Choroid plexus epithelial cell (primary cell): ENCODE measurements around the gene TUBB4B.

Experiments used
- DNase-seq: peaks from one replicate; pipeline ENCODE4 v3.0.0-alpha.2; 2010; ENCODE audit warnings: low read depth
- H3K4me3 ChIP-seq: 2 replicates; pipeline ENCODE4 v1.5.1; 2011; ENCODE audit warnings: low read depth, mild to moderate bottlenecking, control low read depth, low read length, moderate library complexity
- TF ChIP-seq, protein P1 (sequence below): conservative IDR thresholded peaks from 2 replicates; pipeline ENCODE4 v1.5.1; 2011; ENCODE audit warnings: low read depth, mild to moderate bottlenecking, control low read depth, inconsistent platforms, low read length, moderate library complexity

Gene TUBB4B

DNA sequence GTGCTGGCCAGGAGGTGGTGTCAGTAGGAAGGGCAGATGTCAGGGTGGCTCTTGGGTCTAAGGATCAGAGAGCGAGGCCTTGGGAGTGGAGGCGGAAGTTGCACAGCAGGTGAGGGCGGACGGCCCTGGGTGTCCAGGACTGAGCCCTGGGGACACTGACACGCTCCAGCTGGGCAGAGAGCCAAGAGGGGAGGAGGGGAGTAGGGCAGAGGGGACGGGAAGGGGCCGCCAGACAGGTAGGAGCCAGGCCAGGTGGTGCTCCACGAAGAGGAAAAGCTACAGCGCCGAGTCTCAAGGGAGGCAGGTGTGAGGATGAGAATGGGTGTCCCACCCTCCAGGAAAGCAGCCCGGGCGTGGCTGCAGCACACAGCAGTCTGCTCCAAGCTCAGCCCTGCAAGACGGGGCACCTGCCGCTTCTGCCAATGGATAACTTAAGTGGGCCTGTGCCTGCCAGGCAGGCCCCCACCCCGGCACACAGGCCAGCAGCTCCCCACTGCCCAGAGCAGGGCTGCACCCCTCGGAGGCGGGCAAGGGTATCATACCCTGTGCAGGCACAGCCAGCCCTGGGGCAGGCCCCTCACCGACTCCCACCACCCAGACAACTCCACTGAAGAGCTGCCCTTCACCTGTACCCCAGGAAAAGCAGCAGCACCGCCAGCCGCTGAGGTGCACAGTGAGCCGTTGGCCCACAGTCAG is 45.4 kb upstream of the TUBB4B start:
- TF ChIP-seq, protein P1, sequence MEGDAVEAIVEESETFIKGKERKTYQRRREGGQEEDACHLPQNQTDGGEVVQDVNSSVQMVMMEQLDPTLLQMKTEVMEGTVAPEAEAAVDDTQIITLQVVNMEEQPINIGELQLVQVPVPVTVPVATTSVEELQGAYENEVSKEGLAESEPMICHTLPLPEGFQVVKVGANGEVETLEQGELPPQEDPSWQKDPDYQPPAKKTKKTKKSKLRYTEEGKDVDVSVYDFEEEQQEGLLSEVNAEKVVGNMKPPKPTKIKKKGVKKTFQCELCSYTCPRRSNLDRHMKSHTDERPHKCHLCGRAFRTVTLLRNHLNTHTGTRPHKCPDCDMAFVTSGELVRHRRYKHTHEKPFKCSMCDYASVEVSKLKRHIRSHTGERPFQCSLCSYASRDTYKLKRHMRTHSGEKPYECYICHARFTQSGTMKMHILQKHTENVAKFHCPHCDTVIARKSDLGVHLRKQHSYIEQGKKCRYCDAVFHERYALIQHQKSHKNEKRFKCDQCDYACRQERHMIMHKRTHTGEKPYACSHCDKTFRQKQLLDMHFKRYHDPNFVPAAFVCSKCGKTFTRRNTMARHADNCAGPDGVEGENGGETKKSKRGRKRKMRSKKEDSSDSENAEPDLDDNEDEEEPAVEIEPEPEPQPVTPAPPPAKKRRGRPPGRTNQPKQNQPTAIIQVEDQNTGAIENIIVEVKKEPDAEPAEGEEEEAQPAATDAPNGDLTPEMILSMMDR = no peak
- DNase-seq = no peak
- H3K4me3 ChIP-seq = no peak overlapping the region

GRCh38 chr9:137198051-137198901 is 42.8 kb upstream of the TUBB4B start:
- TF ChIP-seq, protein P1 = no peak
- no peak overlapping the region for H3K4me3 ChIP-seq
- no peak for DNase-seq

DNA sequence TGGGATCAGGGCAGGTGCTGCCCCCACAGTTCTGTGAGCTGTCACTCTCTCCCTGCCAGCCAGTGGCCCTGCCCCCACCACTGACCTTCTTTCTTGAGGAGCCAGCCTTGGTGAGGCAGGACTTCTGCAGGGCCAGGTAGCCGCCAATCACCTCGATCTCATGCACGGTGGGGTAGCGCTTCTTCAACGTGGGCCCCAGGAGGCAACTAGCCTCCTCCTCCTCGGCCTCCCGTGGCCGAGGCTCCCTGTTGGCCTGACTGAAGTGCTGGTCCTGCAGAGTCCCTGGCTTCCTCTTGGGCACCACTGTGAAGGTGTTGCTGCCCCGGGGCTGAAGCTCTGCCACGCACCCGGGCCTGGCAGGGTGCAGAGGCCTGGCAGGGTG is 42.2 kb upstream of the TUBB4B start:
- TF ChIP-seq, protein P1 = no peak
- H3K4me3 ChIP-seq = peak overlapping the region; percentile 57

DNA sequence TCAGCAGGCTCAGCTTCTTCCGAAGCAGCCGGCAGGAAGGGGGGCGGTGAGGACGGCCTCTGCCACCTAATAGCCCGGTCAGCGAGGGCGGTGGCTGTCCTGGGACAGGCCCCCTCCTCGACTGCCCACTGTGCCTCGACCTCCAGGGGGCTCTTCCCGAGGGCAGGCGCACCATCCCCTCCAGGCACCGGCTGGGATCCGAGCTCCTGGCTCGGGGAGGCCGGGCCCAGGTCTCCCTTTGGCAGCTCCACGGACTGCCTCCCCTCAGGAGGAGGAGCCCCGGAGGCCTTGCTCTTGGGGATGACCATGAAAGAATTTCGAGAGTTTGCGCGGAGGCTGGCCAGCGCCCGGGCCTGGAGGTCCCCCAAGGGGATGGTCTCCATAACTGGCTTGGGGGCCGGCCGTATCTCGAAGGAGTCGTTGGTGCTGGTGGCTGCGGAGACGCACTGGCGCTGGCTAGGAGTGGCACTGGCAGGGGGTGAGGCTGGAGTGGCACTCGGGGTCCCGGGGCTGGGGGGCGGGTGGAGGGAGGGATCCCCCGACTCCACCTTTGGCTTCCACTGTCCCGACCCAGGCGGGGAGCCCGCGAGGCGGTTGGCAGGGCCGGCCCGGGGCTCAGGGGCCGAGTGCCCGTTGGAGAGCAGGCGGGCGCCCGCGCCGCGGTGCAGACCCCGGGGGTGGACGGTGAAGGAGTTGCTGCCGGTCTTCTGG is 41.5 kb upstream of the TUBB4B start:
- TF ChIP-seq, protein P1 = no peak
- H3K4me3 ChIP-seq = peak overlapping the region; percentile 57
- DNase-seq = peak; percentile 54

More for the DNA sequence above, 42.2 kb upstream of the TUBB4B start:
- DNase-seq = no peak

DNA sequence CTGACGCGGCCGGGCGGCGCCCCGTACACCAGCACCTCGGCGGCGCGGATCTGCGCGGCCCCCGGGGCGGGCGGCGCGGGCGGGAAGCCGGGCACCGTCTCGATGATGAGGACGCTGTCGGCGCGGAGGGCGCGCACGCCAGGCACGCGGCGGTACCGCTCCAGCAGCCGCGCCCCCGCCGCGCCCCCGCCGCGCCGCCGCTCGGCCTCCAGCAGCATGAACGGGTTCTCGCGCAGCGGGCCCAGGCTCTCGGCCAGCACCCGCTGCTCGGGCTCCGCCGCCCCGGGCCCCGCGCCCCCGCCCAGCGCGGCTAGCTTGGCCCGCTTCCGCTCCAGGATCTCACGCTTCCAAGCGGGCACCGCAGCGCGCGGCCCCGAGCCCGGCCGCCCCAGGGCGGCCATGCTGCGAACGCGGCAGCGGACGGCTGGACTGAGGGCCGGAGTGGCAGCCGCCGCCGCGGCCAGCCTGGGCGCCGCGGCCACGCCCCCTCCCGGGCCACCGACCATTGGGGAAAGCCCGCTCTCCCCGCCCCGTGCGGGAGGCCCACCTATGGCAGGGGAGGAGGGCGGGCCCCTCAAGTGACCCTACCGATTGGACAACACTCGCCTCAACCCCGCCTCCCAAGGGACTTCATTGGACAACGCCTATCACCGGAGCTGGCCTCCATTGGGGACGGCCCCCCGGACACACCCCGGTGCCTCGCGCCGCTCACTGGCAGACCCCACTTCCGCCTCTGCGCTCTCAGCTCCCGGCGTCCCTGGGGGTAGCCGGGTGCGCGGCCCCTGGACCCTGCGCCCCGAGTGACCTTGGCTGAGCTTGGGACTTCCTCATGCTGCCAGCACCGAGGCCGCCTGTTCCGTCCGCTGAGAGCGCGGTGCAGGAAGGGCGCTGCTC is 40.5 kb upstream of the TUBB4B start, which contains the start of gene TPRN:
Gene TPRN (minus strand): TSS at position 431 of the 894 bp plus-strand sequence. CDS start 30 bp downstream, at position 401.
- TF ChIP-seq, protein P1 = no peak
- peak within 1 kb of the TSS; percentile 84 for H3K4me3 ChIP-seq
- DNase-seq = peak; percentile 99
